PC-3 (cell line): Measurements from ENCODE around the gene TNFAIP8.

Source experiments
- EZH2 ChIP-seq: fragments of 300-600 bp; sonication (generic); IDR thresholded peaks from one replicate; pipeline ENCODE4 v1.6.1; 2017; ENCODE audit warnings: antibody characterized with exemption, mild to moderate bottlenecking, low read length; ENCODE audit not compliant: unreplicated experiment
- EZH2phosphoT487 ChIP-seq: fragments of 300-600 bp; sonication (generic); IDR thresholded peaks from 2 replicates; pipeline ENCODE4 v1.6.1; 2018; ENCODE audit warnings: mild to moderate bottlenecking, antibody characterized with exemption, low read length, borderline replicate concordance
- TF ChIP-seq, protein P1 (sequence below): fragments of 300-600 bp; sonication (generic); conservative IDR thresholded peaks from 2 replicates; pipeline ENCODE4 v1.5.1; 2017; ENCODE audit warnings: antibody characterized with exemption, low read depth, mild to moderate bottlenecking, low read length

DNA sequence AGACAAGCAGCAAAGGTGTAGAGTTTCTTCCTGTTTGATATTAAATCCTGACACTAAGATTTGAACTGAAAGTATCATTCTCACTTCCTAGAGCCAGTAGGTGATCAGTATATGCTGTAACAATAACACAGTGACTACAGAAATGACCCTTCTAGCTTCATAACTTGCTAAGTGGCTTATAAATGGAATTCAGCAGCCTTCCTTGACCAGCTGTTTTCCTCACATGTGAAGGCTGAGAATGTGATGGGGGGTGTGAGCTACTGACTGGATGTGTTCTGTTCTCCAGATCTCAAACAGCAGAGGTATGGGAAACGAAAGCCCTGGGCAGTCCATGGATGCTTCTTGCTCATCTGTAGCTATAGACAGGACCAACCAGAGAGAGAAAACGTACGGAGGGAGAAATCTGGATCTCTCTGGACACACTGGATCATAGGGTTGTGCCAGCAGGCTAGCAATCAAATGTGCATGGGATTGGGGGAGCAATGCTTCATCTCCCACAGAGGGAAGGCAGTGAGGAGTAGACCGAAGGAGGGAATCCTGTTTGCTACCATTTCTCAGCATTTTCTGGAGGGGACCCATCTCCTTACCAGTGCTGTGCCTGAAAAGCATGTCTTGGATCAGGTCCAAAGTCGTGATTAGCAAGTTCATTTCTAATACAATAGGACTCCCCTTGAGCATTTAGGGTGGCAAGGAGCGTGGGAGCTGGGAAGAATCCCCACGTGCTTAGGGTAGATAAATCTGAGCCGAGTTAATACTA lies 39.4 kb downstream of the TNFAIP8 start:
- TF ChIP-seq EZH2, result no peak
- TF ChIP-seq, protein P1, sequence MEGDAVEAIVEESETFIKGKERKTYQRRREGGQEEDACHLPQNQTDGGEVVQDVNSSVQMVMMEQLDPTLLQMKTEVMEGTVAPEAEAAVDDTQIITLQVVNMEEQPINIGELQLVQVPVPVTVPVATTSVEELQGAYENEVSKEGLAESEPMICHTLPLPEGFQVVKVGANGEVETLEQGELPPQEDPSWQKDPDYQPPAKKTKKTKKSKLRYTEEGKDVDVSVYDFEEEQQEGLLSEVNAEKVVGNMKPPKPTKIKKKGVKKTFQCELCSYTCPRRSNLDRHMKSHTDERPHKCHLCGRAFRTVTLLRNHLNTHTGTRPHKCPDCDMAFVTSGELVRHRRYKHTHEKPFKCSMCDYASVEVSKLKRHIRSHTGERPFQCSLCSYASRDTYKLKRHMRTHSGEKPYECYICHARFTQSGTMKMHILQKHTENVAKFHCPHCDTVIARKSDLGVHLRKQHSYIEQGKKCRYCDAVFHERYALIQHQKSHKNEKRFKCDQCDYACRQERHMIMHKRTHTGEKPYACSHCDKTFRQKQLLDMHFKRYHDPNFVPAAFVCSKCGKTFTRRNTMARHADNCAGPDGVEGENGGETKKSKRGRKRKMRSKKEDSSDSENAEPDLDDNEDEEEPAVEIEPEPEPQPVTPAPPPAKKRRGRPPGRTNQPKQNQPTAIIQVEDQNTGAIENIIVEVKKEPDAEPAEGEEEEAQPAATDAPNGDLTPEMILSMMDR, result no peak
- TF ChIP-seq EZH2phosphoT487, result no peak
